HepG2 (cell line): ENCODE data around the gene C14orf119. TPM values are rescaled to one million over a fixed set of nuclear protein-coding genes. Genes with fewer than 3 reads are reported as not detected.

Source experiments
- FOXA1 ChIP-seq, 2 experiments: fragments of 450-650 bp in 1 of 2; sonication (generic) in 1 of 2; formaldehyde crosslinking in 1 of 2; IDR thresholded peaks; 2 replicates each; pipeline versions ENCODE4 v1.4.0 to v1.6.1; 2016 to 2020; ENCODE audit warnings: missing genetic modification reagents in 1 of 2
- FOXJ3 ChIP-seq: sonication (generic); formaldehyde crosslinking; IDR thresholded peaks from 2 replicates; pipeline ENCODE4 v1.4.0; 2020; ENCODE audit warnings: missing genetic modification reagents, mild to moderate bottlenecking, borderline replicate concordance
- HIVEP1 ChIP-seq: sonication (generic); formaldehyde crosslinking; IDR thresholded peaks from 2 replicates; pipeline ENCODE4 v1.4.0; 2020; ENCODE audit warnings: mild to moderate bottlenecking, missing genetic modification reagents
- NFKB2 ChIP-seq: sonication (generic); formaldehyde crosslinking; IDR thresholded peaks from 2 replicates; pipeline ENCODE4 v1.4.0; 2020; ENCODE audit warnings: missing genetic modification reagents, borderline replicate concordance
- PHF5A ChIP-seq: IDR thresholded peaks from one replicate; pipeline ENCODE4 v1.6.1; 2018; ENCODE audit warnings: low read depth, missing genetic modification reagents; ENCODE audit not compliant: unreplicated experiment
- PRDM15 ChIP-seq: sonication (generic); formaldehyde crosslinking; IDR thresholded peaks from 2 replicates; pipeline ENCODE4 v1.4.0; 2020; ENCODE audit warnings: missing genetic modification reagents
- RBM39 ChIP-seq: fragments of 200-400 bp; formaldehyde crosslinking; IDR thresholded peaks from one replicate; pipeline ENCODE4 v1.6.1; 2018; ENCODE audit warnings: antibody characterized with exemption, mild to moderate bottlenecking, low read depth, low read length; ENCODE audit not compliant: poor library complexity, severe bottlenecking
- SP2 ChIP-seq: sonication (generic); formaldehyde crosslinking; IDR thresholded peaks from 2 replicates; pipeline ENCODE4 v1.5.1; 2020; ENCODE audit warnings: mild to moderate bottlenecking, missing genetic modification reagents
- ZBTB40 ChIP-seq, 2 experiments: fragments of 450-650 bp in 1 of 2; sonication (generic) in 1 of 2; formaldehyde crosslinking in 1 of 2; IDR thresholded peaks; 2 replicates each; pipeline versions ENCODE4 v1.6.1 to v1.8.0; 2016 to 2022; ENCODE audit warnings: antibody characterized with exemption in 1 of 2, mild to moderate bottlenecking in 1 of 2, missing genetic modification reagents in 1 of 2
- ZFAT ChIP-seq: sonication (generic); formaldehyde crosslinking; conservative IDR thresholded peaks from 2 replicates; pipeline ENCODE4 v1.8.1; 2023; ENCODE audit warnings: missing genetic modification reagents, inconsistent platforms
- ZNF24 ChIP-seq: fragments of 450-650 bp; IDR thresholded peaks from 2 replicates; pipeline ENCODE4 v1.6.1; 2017; ENCODE audit warnings: antibody characterized with exemption, mild to moderate bottlenecking
- ZNF33A ChIP-seq: sonication (generic); formaldehyde crosslinking; IDR thresholded peaks from 2 replicates; pipeline ENCODE4 v1.5.1; 2020; ENCODE audit warnings: missing genetic modification reagents, mild to moderate bottlenecking, moderate library complexity, borderline replicate concordance
- polyA plus RNA-seq, 8 experiments: library from polyadenylated mRNA; depleted of rRNA in 3 of 8; stranded (reverse) in 7 of 8; unstranded in 1 of 8; fragments of >200 nt; fragmentation: Illumina TruSeq in 4 of 8; extraction: Trizol in 4 of 8; gene quantifications; 2 replicates each; pipeline versions ENCODE4 v1.2.1 to v1.2.3, GENCODE V29; 2011 to 2016; ENCODE audit warnings: low read depth in 4 of 8, missing spikeins in 1 of 8, mixed read lengths in 1 of 8; ENCODE audit not compliant: insufficient read depth in 1 of 8
- total RNA-seq, 5 experiments: library from RNA; depleted of rRNA; stranded (reverse); fragments of >200 nt; fragmentation: Illumina TruSeq; extraction: Trizol; gene quantifications; 2 replicates each; pipeline ENCODE4 v1.2.3, GENCODE V29; 2016; ENCODE audit warnings: low read depth in 1 of 5
- TF ChIP-seq, protein P1 (sequence below): sonication (generic); formaldehyde crosslinking; conservative IDR thresholded peaks from 2 replicates; pipeline ENCODE4 v1.5.0; 2020; ENCODE audit warnings: missing genetic modification reagents

C14orf119 gene
- total and polyA plus RNA-seq, 2 of the 13 experiments (the other 11 are each of a cell fraction or from before 2014, with no cell fraction given) = 117 to 206 TPM

DNA sequence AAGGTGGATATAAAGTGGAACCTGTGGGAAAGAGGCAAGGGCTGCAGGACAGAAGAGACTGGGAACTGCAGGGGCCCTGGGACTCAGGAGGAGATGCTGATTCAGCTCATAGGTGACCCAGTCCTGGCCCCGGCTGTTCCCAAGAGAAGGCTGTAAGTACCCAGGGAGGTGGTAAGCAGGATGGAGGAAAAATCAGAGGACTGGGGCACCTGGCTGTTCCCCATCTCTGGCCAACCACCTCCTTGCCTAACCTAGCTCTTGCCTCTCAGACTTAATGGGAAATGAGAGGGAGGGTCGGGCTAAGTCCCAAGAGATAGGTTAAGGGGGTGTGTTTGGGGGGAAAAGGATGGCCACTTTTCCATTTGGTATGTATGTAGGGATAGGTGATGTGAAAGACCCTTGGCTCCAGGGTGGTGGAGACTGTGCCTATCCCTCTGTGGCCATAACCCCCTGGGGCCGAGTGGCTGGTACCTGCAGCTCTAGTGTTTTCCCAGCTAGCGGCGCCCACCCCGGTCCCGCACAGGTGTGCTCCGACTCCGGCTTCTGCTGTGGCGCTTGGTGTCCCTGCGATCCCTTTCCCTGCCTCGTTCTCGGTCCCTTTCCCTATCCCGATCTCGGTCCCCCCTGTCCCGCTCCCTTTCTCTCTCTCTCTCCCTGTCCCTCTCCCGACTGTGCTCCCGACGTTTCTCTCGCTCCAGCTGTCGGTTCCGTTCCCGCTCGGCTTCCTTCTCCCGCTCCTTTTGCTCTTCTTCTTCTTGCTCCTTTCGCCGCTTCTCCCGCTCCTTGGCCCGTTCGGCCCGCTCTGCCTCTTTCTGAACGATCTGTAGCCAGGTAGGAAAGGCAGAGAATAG is 36.4 kb upstream of the C14orf119 start (continued):
- TF ChIP-seq PRDM15 (CRISPR knock-in tag) = no peak
- TF ChIP-seq FOXJ3 (CRISPR knock-in tag) = no peak
- TF ChIP-seq HIVEP1 = 0 out of 2 replicates have a peak, but pooled peaks have one; percentile 11
- 0 out of 2 replicates have a peak, but pooled peaks have one; percentile 15 for TF ChIP-seq FOXA1 (IDR thresholded peaks at IDR 0.05)
- TF ChIP-seq FOXA1 (CRISPR knock-in tag; IDR thresholded peaks at IDR 0.05) = no peak
- TF ChIP-seq ZFAT (CRISPR knock-in tag) = no peak
- TF ChIP-seq ZNF33A (CRISPR knock-in tag) = no peak
- TF ChIP-seq NFKB2 = no peak
- TF ChIP-seq ZBTB40 (IDR thresholded peaks at IDR 0.05) = no peak
- peak; percentile 42; the same call in 1 of the 2 replicates for TF ChIP-seq ZBTB40 (CRISPR knock-in tag; IDR thresholded peaks at IDR 0.05)
- TF ChIP-seq SP2 (CRISPR knock-in tag) = no peak
- TF ChIP-seq ZNF24 = no peak
- peak; percentile 53 for TF ChIP-seq RBM39
- TF ChIP-seq, protein P1, sequence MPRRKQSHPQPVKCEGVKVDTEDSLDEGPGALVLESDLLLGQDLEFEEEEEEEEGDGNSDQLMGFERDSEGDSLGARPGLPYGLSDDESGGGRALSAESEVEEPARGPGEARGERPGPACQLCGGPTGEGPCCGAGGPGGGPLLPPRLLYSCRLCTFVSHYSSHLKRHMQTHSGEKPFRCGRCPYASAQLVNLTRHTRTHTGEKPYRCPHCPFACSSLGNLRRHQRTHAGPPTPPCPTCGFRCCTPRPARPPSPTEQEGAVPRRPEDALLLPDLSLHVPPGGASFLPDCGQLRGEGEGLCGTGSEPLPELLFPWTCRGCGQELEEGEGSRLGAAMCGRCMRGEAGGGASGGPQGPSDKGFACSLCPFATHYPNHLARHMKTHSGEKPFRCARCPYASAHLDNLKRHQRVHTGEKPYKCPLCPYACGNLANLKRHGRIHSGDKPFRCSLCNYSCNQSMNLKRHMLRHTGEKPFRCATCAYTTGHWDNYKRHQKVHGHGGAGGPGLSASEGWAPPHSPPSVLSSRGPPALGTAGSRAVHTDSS = no peak
- TF ChIP-seq PHF5A (CRISPR knock-in tag) = peak; percentile 4
